ENCODE data around the gene ARL8A.

The ARL8A gene

DNA sequence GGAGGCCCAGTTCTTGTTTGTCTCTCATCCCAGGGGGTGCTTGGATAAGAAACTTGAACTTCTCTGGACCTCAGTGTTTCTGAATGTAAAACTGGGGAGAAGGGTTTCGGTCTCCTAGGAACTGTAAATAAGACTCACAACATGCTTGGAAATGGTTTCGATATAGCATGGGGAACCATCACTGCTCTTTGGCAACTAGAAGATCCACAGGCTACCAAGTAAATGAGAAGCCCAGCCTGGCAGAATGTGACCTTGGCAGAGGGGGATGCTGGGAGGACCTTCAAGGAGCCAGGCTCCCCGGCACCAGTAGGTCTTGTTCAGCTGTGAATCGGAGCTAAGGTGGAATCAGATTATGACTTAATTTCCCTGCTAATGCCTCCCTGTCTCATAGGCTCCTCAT lies 3.7 kb downstream of the ARL8A start:
- no peak for TF ChIP-seq REST (IDR thresholded peaks at IDR 0.05; ENCODE audit: insufficient read depth in 1 of 2, low read depth in 2 of 2, low read length in 2 of 2)
- no peak for TF ChIP-seq FOXP2 (optimal IDR thresholded peaks at IDR 0.05; ENCODE audit: borderline replicate concordance, extremely low read depth, extremely low read length, insufficient read depth)
- TF ChIP-seq POLR2AphosphoS5 (IDR thresholded peaks at IDR 0.05; ENCODE audit: low read depth, low read length), result no peak
- TF ChIP-seq TAF1 (IDR thresholded peaks at IDR 0.05; ENCODE audit: borderline replicate concordance, insufficient read depth, low read length), result no peak
- TF ChIP-seq SIN3A (IDR thresholded peaks at IDR 0.05; ENCODE audit: borderline replicate concordance, insufficient read depth, low read length), result no peak

- TF ChIP-seq SIN3A (IDR thresholded peaks at IDR 0.05; ENCODE audit: borderline replicate concordance, insufficient read depth, low read length), result no peak
- TF ChIP-seq REST (IDR thresholded peaks at IDR 0.05; ENCODE audit: insufficient read depth in 1 of 2, low read depth in 2 of 2, low read length in 2 of 2), result no peak
- TF ChIP-seq TAF1 (IDR thresholded peaks at IDR 0.05; ENCODE audit: borderline replicate concordance, insufficient read depth, low read length), result no peak
- no peak for TF ChIP-seq POLR2AphosphoS5 (IDR thresholded peaks at IDR 0.05; ENCODE audit: low read depth, low read length)
- no peak for TF ChIP-seq FOXP2 (optimal IDR thresholded peaks at IDR 0.05; ENCODE audit: borderline replicate concordance, extremely low read depth, extremely low read length, insufficient read depth)
Measured at GRCh38 chr1:202135221-202135721, 9.3 kb downstream of the ARL8A start.

DNA sequence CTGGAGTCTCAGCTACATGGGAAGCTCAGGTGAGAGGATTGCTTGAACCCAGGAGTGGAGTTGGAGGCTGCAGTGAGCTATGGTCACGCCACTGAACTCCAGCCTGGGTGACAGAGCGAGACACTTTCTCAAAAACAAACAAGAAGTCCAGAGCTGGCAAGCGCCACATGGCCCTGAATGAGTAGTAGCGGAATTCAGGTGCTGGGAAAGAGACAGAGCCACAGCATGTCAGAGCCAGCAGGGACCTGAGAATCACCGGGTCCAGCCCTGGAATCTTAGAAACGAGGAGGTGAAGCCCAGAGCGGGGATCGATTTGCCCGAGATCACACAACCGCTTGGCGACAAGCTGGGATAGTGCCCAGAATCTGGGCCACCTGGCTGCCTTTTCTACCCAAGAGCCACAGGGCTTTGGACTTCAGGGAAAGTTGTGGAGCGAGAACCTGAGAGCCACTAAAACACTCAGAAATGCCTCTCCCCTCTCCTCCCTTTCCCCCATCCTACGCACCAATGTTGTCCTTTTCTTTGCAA lies 9.8 kb downstream of the ARL8A start:
- TF ChIP-seq TAF1 (IDR thresholded peaks at IDR 0.05; ENCODE audit: borderline replicate concordance, insufficient read depth, low read length) (no peak), POLR2AphosphoS5 (IDR thresholded peaks at IDR 0.05; ENCODE audit: low read depth, low read length) (no peak), FOXP2 (optimal IDR thresholded peaks at IDR 0.05; ENCODE audit: borderline replicate concordance, extremely low read depth, extremely low read length, insufficient read depth) (no peak), SIN3A (IDR thresholded peaks at IDR 0.05; ENCODE audit: borderline replicate concordance, insufficient read depth, low read length) (no peak), REST (IDR thresholded peaks at IDR 0.05; ENCODE audit: insufficient read depth in 1 of 2, low read depth in 2 of 2, low read length in 2 of 2) (no peak)

- no peak for TF ChIP-seq SIN3A (IDR thresholded peaks at IDR 0.05; ENCODE audit: borderline replicate concordance, insufficient read depth, low read length)
- no peak for TF ChIP-seq TAF1 (IDR thresholded peaks at IDR 0.05; ENCODE audit: borderline replicate concordance, insufficient read depth, low read length)
- TF ChIP-seq REST (IDR thresholded peaks at IDR 0.05; ENCODE audit: insufficient read depth in 1 of 2, low read depth in 2 of 2, low read length in 2 of 2), result no peak
Measured at GRCh38 chr1:202133989-202134388, 10.5 kb downstream of the ARL8A start.

- no peak for TF ChIP-seq TAF1 (IDR thresholded peaks at IDR 0.05; ENCODE audit: borderline replicate concordance, insufficient read depth, low read length)
- TF ChIP-seq REST (IDR thresholded peaks at IDR 0.05; ENCODE audit: insufficient read depth in 1 of 2, low read depth in 2 of 2, low read length in 2 of 2), result no peak
- TF ChIP-seq FOXP2 (optimal IDR thresholded peaks at IDR 0.05; ENCODE audit: borderline replicate concordance, extremely low read depth, extremely low read length, insufficient read depth), result no peak
- no peak for TF ChIP-seq POLR2AphosphoS5 (IDR thresholded peaks at IDR 0.05; ENCODE audit: low read depth, low read length)
- TF ChIP-seq SIN3A (IDR thresholded peaks at IDR 0.05; ENCODE audit: borderline replicate concordance, insufficient read depth, low read length), result no peak
Measured at GRCh38 chr1:202133496-202133895, 11.0 kb downstream of the ARL8A start.

Measured in PFSK-1 (cell line).